Hypothalamus (tissue), 51 donors: ENCODE measurements around the gene TBX2.
A peak's percentile ranks its signal among the peaks of the same experiment; 100 is the strongest.

ENCODE experiments used
- DNase-seq, 51 donors: peaks; one replicate each; lab custom pipeline; 2025; lab: John Stamatoyannopoulos, UW

The TBX2 gene

DNA sequence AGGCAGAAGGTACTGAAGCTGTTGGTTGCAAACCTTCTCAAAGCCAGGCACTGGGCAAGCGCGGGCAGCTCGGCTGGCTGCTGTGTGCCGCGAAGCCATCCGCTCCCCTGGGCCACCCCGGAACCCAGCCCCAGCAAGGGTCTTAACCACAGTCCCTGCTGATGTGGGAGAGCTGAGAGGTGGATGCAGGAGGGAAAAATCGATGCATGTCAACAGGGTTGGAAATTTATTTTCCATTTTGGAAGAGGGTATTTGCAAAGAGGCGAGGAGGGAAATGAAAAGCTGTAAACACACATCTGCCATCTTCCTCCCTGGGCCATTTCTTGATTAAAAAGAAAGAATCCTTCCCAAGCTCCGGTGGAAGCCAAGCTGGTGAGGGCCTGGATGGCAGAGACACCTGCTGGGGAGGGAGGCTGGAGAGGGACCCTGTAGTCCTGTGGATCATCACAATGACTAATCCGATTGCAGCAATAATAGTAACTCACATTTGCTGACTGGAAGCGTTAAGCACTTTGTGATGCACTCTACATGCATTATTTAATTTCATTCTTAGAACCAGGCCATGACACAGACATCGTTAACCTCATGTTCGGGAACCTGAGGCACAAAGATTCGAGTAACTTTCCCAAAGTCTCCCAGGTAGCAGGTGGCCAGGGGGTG lies 13.9 kb upstream of the TBX2 start:
- no peak for DNase-seq

DNA sequence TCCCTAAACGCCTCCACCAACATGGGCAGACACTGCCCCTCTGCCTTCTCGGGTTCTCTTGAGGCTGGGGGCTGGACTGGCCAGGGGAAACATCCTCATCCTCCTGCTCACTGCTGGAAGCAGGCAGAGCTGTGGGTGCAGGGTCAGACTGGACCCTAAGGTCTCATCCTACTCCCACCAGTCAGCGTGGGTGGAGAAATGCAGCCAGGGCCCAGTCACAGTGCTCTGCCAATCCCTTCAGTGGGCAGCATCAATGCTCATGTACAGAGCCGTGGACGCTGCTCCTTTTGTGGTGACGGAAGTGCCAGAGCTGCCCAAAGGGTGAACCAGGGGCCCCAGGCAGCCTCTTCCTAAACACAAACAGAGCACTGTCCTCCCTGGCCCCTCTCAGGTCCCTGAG lies 13.4 kb upstream of the TBX2 start:
- DNase-seq: no peak

DNA sequence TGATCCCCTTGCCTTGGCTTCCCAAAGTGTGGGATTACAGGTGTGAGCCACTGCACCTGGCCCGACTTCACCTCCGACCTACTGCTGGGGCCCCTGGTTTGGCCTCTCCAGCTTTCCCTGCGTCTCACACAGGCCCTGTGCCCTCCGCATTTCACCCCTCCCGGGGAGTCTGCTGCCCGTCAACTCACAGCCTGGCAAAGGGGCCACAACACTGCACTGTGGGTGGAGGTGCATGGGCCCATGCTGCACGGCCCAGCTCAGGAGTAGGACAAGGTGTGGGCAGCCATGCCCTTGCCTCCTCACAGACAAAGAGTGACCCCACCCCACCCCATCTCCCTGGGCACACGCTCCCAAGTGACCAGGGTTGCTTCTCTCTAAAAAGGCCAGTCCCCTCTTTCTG lies 12.6 kb upstream of the TBX2 start:
- DNase-seq: no peak

DNA sequence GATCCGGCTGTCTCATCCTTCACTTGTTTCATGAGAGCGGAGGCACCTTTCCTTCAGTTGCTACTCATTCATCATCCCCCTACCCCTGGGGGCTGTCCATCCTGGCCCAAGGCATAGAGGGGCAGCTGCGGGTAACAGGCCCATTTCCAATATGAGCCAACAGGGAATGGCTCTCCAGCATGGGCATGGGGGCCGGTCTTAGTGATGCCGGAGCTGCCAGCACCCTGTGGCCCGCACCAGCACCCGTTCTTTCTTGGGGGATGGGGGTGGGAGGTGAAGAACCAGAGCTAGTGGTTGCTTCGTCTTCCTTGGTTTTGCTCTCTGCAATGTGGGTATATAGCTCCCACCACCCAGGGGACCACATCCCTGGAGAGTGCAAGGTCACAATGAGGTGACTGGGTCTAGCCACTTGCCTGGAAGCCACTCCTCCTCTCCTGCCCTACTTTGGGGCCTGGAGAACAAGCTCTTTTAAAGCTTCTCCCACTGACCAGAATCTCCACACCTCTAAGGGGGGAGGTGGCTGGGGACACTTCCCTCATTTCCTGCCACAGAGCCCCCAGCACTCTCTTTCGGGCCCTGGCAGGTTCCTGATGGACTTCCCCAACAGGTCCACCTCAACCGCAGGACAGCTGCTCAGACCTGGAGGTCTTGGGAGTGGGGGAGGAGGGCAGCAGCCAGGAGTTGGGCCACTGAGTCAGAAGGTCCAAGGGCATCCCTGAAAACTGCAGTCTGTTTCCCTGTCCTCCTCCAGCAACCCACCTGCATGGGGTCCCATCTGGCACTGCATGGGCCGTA lies 11.9 kb upstream of the TBX2 start:
- no peak for DNase-seq

DNA sequence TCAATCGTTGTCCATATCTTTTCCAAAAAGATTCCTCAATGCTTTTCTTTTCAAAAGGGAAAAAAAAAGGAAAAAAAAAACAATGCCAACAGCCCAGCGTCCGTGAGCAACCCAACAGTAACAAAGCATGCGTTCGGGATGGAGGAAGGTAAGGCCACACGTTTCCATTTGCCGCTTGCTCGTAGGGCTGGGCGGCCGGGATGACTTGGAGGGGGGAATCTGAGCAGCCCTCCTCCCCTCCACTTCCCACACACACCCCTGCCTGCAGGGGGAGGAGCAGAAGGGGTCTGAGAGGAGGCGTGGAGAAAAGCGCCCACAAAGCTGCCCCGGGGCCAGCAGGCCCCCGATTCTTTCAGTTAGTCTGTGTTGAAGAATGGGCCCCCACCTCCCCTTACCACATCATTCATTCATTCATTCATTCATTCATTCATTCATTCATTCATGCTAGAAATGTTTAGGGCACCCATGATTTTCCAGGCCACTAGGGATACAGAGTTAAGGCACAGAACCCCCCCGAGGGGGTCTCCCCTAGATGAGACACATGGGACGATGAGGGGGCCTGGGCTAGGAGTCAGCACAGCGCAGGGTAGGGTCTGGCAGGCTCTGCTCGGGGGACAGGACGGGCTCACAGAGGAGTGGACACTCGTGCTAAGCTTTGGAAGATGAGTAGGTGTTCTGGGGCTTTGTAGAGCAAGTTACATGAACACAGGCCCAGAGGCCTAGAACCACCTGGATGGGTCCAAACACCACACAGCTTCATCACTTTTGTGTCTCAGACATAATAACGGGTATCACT lies 10.9 kb upstream of the TBX2 start:
- no peak for DNase-seq

DNA sequence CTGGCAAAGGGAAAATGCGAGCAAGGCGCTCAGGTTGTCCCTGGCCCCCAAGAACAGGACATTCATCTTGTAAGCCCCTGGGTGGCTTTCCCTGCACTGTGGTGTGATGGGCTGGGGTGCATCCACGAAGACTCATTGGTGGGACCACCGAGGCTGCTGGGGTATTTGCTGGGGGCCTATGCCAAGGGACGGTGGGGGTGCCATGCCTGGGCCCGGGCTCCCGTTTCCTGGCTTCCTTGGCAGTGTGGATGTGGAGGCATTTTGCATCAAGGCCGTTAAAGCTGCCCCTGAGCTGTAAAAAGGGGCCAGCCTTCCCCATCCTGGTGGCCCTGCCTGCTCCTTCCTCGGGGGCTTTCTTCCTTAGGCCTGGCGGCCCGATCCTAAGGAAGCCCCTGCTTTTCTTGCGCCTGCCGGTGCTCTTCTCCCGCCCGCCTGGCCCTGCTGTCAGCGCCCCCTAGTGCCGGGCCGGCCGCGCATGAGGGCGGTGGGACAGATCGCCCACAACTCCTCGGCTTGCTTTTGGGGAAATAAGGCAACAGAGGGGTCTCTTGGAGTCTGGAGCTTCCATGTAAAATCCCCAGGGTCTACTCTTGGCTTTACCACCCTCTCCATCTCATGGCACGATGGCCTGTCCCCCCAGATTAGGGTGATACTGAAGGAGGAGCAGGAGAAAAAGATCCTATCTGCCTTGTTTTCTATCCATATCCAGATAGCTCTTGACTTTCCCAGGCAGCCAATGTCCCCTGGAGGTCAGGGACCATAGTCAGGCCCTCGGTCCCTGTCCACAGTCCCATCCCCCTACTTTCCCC lies 9.8 kb upstream of the TBX2 start:
- DNase-seq: peak in 13 of 51 donors; percentile 5 to 56 (median 18)

DNA sequence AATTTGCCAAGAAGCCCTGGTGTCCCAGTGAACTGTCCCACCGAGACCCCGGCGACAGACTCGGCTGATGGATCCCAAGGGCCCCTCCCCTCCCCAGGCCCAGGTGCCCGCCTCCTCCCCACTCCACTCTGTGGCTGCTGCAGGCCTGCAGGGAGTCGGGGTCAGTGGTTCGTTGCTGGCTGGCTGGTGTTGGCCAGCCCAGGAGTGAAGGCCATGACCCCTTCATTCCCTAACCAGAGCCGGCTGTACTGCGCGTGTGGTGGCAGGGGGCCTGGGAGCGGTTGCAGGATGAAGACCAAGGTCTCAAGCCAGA lies 9.2 kb upstream of the TBX2 start:
- no peak for DNase-seq

DNA sequence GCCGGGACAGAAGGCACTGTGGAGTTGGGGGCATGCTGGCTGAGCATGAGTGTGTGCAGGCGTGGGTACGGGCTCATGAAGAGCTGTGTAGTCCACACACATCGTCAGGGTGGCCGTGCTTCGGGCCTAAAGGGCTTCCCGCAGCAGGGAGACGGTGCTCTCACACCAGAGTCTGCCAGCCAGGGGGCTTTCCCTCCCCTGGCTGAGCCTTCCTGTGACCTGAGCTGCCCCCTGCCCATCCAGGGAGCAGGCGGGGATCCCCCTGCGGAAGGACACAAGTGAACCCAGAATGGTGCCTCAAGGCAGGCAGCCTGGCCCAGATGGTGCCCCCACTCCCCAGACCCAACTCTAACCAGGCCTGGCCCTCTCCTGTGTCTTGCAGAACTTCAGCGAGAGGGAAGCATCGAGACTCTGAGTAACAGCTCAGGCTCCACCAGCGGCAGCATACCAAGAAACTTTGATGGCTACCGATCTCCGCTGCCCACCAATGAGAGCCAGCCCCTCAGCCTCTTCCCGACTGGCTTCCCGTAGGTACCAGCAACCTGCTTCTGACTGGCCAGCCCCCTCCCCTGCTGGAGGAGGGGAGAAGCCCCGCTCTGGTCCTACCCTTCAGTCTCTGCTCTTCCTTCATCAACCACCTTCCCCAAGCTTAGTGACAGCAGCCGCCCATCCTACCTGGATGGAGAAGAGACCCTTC lies 7.9 kb upstream of the TBX2 start:
- no peak for DNase-seq

DNA sequence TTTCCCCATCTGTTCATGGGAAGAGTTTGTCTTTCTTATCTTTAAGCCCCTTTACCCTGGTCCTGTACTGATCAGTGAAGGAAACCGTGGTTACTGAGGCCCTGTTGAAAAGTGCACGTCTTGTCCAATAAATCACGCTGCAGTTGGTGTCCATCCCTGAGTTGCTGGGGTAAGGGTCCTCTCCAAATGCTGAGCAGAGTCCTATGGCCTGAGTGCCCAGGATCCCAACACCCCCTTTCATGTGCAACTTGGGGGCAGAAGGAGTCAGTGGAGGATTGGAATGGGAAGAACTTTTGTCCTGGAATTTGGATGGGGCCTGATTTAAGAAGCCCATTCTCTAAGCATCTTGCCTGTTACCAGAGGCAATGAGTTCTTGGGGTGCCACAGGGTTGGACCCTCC lies 7.0 kb upstream of the TBX2 start:
- DNase-seq: no peak

DNA sequence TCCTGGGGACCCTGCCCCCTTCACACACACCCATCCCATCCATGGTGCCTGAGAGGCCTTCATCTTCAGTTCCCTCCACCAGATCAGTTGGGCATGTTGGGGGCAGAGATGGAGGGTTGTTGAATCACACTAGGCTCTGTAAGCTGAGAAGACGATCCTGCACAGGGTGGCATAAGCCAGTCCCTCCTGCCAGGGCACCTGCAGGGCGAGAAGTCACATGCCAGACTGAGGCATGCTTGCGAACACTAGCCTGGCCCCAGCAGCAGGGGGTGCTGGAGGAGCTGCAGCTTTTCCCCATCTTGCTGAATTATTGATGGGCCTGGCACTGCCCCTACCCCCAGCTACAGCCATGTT lies 6.1 kb upstream of the TBX2 start:
- DNase-seq: no peak

DNA sequence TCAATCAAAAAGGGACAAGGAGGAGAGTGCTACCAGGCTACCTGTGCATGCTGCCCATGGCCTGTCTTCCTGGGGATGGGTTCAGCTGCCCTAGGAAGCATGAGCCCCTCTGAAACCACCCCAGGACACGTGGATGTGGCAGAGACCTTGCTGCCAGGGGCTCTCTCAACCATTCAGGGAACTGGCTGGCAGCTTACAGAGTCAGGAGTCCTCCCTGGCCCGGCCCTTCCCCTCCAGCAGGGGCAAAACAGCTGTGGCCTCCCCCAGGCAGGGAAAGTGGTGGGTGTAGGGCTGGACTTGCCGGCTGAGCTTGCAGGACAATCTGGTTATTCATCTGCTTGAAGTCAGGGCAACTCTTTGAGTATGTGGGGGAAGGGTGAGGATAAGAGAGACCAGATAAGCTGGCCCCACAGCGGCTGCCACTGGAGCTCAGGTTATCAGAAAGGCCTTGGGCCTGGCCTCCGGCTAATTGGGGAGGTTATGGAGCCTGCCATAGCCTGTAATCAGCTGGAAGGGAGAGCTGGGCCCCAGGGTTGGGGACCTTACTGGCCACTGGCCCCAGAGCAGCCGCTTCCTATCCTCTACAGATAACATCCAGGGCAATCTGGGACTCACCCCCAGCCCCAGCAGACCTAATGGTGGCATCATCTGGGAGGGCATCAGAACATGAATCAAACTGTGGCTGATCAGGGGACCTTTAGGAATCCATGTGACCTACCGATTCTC lies 5.6 kb upstream of the TBX2 start:
- DNase-seq: no peak

DNA sequence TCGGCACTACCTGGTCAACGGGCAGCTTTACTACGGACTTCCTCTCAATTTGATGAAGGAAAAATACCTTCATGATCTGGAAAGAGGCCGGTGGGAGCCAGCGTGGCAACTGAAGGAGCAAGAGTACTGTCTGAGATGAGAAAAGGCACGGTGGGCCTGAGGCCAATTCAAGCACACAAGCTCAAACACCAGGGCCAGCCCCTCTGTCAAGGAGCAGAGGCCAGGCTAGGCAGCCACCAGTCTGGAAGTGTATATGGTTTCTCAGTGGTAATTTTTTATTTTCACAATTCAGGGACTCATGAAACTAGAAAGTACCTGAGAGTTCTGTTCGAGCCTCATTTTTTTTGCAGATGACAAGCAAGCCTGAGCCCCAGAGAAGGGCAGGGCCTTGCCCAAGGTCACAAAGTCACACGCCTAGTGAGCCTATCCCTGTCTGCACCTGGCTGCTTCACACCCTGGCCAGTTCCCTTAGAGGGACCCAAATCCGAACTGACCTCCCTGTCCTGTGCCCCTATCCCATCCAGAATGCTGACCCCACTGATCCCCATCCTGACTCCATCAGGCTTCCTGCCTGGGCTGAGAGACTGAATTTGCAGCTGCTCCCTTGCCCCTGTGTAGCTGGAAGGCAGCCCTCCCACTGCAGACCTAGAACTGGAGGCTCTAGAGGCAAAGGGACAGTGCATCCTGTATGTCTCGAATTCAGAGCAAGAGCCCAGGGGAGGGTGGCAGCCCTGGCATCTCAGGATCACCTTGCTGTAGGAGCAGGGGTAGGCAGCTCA lies 4.8 kb upstream of the TBX2 start:
- no peak for DNase-seq

DNA sequence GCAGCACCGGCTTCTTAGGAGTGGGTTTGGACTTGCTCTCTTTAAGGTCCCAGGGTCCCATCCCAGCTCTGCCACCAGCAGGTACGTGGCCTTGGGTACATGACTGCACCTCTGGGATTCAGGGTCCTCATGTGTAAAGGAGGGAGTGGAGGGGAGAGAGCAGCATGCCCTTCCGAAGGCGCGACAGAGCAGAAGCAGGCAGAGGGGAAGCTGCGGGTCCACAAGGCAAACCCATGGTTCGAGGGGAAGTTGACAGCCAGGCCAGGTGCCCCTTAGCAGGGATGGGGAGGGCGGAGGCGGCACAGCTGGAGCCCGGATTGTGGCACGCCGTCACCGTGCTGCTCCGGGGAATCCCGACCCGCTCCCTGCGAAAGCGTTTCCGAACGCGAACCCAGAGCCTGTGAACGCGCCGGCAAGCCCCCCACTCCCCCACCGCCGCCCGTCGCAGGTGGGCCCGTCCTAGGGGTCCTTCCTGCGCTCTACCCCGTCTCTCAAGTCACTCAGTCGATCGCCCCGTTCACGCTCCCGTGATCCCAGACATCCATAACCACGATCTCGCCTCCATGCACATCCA lies 4.1 kb upstream of the TBX2 start:
- no peak for DNase-seq

DNA sequence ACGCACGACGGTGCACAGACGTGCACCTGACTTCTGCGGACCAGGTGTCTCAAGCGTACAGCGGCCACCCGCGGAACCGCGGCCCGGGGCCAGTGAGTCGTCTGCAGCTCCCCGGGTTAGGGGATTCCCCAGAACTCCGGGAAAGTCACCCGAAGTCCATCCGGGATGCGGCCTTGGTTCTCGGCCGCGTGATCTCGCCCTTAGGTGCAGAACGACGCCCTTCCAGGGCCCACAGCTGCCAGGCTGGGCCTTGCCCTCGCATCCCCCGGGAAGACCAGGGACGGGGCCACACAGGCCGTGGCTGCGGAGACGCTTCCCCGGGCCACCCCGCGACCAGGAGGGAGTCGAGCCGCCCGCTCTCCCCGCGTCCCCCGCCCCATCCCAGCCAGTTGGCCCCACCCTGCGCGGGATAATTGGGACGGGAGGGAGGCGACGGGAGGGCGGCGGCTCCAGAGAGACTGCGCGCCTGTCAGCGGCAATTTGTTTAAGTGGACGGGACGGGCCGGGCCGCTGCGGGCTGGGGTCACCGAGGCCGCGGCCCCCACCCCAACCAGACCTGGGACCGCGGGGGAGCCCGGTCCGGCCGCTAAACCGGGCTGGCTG lies 3.6 kb upstream of the TBX2 start:
- no peak for DNase-seq

DNA sequence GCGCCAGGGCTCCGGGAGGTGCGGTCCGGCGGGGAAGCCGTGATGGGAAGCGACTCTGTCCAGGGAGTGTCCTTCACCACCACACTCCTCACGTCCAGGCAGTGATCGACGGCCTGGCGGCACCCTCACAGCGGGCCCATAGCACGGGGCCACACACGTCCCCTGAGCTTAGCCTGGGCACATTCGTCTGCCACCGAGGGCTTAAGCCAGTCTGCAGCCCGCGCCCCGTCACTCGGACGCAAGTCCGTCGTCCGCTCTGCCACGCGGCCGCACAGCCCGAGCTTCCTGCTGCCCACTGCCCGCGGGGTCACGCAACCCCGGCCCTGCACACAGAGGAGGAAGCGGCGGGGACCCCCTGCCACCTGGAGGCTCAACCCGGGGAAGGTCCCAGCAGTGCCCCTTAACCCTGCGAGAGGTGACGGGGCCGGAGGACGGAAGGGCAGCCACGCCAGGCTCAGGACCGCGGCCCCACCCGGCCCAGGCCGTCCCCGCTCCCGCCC lies 3.0 kb upstream of the TBX2 start:
- DNase-seq: no peak

DNA sequence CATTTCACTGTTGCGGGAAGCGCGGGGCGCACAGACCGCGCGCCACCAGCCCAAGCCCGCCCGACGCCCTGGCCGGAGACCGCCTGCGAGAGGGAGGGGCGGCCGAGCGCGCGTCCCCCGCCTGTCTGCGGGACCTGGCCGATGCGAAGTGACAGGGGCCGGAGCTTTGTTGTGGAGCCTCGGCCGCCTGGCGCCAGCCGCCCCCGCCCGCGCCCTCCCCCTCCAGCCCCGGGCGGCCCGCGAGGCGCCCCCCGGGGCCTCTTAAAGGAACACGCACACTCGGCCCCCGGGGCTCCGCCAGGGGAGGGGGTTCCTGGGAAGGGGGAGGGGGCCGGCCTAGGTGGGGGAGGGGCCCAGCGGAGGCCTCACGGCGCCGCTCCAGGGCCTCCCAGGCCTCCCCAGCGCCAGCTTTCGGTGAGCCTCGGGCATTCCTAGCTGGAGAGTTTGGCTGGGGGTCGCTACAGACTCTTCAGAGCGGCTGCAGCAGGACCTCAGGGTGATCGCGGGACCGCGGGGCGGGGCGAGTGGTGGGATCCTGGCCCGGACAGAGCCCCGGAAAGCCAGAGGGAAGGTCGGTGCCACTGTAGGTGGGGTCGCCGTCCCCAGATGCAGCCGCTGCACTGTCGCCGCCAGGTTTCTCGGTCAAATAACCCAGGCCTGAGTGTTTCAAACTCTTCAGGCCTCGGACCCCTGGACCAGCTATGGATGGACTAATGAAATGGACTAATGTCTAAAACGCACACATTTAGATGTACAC lies 2.4 kb upstream of the TBX2 start:
- no peak for DNase-seq

DNA sequence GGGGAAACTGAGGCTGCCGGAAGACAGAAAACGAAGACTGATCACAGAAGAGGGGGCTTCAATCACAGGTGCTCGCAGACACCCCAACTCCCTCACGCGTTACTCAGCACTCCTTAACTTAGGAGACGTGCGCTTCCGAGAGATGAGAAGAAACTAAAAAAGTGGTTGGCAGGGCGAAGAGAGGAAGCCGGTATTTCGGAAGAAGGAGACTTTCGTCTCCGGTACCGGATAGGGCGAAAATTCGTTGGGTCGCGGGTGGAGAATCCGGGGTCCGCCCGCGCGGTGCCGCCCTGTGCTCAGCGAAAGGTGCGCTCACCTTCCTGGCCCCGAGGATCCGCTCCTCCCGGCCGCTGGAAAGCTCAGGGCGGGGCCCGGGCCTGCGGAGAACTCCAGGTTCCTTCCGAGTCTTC lies 917 bp upstream of the TBX2 start:
- no peak for DNase-seq
